ENCODE data around the gene RAP1B.
"Not testable (repeated sequence)": the region's sequence is repeated elsewhere in the genome, so short reads cannot be mapped to it uniquely, and the experiment has no call there.

The RAP1B gene

GRCh38 chr12:68638171-68638570 lies 27.5 kb downstream of the RAP1B start:
- no peak for DNase-seq

DNA sequence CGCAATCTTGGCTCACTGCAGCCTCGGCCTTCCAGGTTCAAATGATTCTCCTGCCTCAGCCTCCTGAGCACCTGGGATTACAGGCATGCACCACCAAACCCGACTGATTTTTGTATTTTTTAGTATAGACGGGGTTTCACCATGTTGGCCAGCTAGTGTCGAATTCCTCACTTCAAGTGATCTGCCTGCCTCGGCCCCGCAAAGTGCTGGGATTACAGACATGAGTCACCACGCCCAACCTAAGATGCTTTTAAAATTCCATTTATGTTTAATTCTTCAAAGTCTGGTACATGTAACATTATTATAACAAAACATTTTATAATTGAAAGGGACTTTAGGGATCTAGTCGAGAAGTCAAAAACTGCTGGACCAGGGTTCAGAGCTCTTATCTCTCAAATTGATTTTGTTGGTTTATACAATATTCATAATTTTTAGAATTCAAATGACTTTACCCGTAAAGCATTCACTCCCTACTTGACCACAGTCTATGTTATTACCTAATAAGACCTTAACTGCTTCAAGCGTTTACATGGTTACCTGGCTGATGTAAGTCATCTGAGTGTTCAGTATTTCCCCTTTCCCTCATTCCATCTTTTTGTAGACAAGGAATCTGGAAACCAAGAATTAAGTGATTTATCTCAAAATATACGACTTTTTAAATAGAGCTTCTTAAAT lies 28.2 kb downstream of the RAP1B start:
- DNase-seq = no peak

- DNase-seq = no peak
Measured at GRCh38 chr12:68639396-68639767, 28.7 kb downstream of the RAP1B start.

DNA sequence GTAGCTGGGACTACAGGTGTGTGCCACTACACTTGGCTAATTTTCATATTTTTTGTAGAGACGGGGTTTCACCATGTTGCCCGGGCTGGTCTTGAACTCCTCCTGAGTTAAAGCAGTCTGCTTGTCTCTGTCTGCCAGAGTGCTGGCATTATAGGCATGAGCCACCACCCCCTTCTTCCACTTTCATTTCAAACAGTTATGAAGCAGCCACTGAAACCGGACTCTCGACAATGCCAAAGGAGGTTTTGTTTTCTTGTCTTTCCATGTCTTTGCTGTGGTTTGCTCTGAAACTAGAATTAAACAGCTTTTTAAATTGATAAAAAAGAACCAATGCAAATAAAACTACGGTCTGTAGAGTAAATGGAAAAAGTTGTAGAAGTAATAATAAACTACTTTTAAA lies 30.4 kb downstream of the RAP1B start:
- peak; percentile 30 for DNase-seq

DNA sequence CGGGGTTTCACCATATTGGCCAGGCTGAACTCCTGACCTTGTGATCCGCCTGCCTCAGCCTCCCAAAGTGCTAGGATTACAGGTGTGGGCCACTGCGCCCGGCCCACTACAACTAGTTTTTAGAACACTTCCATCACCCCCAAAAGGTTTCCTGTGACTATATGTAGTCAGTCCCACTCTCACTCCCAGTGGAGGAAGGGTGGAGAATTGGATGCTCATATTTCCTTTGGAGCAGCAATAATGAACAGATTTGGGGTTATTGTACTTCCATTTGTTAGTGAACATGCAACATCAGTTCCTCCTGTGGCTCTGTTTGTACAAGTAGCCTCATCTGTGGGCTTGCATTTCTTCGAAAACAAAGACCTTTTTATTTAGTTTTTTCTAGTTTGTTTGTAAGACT lies 35.8 kb downstream of the RAP1B start:
- no peak for DNase-seq

DNA sequence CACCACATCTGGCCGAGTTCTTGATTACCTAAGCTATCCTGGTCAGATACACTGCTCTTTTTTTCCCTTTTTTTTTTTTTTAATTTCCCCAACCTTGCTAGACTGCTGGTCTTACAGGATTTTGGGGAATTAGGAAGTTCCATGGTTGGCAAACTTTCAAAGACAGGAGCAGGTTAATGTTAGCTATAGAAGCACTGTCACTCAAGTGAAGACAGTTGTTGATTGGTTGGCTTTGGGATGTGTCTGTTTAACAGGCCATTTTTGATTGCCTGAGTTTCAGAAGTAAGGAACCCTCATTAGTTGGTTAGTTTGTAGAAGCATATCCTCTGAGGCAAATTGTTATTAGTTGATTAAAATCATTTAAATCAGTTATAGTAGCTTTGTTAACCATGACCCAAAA lies 36.8 kb downstream of the RAP1B start:
- DNase-seq = no peak

GRCh38 chr12:68648179-68648578 lies 37.5 kb downstream of the RAP1B start:
- no peak for DNase-seq

GRCh38 chr12:68665016-68665569 lies 54.4 kb downstream of the RAP1B start:
- peak; percentile 33 for DNase-seq

DNA sequence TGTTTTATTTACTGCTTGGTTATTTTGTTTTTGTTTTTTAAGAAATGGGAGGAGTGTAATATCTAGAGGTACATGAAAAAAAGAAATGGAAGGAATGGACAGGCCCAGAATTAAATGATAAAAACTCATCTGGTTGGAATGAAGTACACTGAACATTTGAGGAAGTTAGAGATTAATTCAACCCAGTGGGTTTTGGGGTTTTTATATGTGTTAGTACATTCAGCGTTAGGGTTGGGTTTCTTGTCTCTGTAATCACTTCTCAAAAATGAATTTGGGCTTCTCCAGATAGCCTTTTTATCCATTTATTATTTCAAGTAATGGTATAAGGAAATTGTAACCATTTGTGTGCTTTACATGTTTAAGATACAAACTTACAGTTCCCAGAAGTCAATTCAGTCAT lies 56.6 kb downstream of the RAP1B start:
- DNase-seq = peak; percentile 76

DNA sequence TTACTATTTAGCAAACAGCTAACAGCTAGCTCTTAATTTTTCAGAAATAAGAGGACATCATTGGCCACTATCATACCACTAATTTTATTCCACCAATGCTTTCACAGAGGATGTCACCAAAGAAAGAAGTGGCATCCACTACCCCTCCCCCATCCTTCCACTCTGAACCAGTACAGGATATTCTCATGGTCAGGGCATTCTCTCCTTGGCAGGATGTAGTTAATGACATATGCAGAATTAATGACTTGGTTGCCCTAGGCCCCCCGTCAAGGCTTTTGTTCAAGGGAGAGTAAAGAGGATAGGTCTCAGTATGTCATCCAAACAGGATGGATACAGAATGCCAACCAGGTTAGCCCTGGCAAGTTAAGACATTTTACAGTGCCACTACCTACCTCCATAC lies 57.2 kb downstream of the RAP1B start:
- no peak for DNase-seq

DNA sequence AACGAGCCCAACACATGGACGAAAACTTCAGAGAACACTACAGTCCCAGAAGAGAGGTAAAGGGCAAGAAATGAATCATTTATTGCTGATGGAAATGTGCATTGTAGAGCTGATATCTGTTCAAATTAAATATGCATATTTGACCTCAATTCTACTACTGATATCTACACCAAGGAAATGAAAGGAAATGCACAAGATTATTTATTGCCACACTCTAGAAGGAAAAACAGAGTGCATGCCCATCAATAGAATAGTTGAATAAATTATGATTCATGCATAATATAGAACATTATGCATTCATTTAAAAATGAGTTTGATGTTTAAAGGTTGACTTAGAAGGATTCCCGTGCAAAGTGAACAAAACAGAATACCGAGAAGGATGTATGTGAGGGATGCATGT lies 60.5 kb downstream of the RAP1B start:
- DNase-seq = no peak

- peak; percentile 61 for DNase-seq
Measured at GRCh38 chr12:68673788-68674187, 63.1 kb downstream of the RAP1B start.

- DNase-seq = no peak
Measured at GRCh38 chr12:68674376-68674775, 63.7 kb downstream of the RAP1B start.

DNA sequence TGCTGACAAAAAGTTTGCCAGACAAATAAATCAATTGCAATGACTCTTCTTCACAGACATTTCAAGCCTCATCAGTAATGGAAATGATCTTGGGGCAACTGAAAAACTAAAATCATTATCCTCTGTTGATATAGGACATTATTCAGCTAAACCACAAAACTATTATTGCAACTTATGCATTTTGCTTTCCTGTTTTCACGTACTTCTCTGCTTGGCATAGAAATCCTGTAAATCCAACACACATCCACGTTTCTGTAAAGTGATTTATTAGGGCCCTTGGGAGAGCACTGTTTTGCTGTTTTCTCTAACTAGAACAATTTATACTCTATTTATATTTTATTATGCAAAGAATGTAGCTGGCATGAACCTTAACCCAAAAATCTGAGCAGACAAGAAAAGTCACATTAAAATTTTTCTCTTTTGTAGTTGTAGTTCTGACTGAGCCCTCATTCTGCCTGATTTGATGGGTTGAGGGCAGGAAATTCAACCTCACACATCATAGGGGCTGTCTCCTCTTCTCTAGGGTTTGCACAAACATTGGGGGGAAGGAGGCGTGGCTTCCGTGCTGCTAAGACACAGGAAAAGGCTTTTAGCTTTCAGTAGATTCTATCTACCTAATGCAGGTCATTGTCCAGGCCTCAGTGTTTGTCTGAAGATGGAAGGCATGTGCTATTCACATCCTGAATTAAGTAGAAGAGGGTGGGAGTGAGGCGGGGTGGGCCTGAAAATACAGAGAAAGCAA lies 64.6 kb downstream of the RAP1B start:
- DNase-seq = peak; percentile 67

GRCh38 chr12:68676854-68677253 lies 66.2 kb downstream of the RAP1B start:
- DNase-seq = not testable (repeated sequence)

DNA sequence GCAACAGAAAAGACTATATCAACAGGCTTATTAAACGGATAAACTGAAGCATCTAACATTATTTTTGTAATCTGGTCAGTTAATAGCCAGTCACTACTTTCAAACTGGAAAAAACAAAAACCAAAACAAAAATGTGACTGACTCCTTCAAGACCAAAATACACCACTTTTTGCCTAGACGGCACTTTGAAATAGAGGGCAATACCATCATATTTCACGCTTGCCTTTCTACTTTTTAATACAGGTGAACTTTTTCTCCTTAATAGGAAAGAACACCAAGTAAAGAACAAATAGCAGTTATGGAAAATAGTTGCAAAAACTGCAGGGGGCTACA lies 75.5 kb downstream of the RAP1B start:
- DNase-seq = no peak

DNA sequence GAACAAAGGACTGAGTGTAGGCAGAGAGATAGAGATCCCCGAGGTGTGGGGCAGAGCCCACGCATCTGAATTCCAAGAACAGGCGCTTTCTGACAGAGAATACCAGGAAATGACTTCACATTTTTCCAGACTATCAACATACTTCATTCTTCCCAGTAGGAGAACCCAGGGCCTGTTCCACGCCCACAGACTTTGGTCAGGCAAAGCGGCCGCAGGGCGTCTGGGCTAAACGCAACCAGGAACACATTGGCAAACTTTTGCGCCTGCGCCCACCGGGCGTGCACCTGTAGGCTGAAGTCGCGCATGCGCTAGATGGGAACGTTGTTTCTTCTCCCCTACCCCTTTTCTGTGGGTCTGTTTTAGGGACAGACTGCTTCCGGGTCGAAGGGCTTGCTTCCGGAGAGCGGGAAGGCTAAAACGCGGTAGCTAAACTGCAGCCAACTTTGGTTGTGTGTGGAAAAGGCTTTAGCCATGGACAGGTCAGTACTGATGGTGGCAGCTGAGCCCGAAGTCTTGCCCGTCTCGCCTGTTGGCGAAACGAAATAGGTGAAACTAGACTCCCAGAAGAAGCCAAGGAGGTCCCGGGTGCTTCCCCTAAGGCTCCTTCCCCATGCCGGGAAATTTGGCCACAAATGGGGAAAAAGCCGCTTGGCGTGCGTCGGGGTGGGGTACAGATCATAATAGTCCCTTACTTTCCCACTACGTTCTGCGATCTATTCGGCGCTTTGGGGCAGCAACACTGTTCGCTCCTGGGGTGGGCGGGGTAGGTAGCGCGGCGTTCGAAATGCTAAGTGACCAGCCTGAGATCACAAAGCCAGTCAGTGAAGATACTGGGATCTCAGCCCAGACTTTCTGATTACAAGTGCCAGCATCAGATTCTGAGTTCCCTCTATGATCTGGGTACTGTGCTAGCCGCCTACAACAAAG lies 76.2 kb downstream of the RAP1B start, which contains the start of gene NUP107:
Gene NUP107 (plus strand): TSS at position 384 of the 927 bp plus-strand sequence. CDS start 88 bp downstream, at position 472.
- peak; percentile 99 for DNase-seq

DNA sequence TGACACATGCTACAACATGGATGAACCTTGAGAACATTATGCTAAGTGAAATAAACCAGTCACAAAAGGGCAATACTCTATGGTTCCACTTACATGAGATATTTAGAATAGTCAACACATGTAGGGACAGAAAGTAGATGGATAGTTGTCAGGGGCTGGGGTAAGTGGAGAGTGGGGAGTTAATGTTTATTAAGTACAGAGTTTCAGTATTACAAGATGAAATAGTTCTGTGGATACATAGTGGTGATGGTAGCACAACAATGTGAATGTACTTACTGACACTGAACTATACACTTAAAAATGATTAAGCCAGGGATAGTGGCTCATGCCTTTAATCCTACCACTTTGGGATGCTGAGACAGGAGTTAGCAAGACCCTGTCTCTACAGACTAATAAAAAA lies 84.8 kb downstream of the RAP1B start:
- no peak for DNase-seq

DNA sequence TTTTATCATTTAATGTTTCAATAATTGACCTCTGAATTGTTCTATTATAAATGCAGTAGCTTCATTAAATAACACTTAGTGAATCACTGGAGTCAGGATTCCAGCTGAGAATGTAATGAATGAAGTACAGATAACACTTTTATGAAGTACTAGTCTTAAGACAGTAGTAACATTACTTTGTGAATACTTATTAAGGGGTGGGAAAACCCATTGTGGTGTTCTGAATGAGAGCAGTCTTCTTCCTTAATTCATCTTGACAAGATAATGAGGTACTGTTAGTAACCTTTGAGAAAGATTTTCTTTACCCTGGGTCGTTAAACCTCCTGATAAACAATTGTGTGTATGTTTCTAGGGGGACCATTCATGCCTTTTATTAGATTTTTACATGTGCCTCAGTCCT lies 88.8 kb downstream of the RAP1B start:
- DNase-seq = no peak
